ENCODE measurements around the gene RNF213.

RNF213 gene

DNA sequence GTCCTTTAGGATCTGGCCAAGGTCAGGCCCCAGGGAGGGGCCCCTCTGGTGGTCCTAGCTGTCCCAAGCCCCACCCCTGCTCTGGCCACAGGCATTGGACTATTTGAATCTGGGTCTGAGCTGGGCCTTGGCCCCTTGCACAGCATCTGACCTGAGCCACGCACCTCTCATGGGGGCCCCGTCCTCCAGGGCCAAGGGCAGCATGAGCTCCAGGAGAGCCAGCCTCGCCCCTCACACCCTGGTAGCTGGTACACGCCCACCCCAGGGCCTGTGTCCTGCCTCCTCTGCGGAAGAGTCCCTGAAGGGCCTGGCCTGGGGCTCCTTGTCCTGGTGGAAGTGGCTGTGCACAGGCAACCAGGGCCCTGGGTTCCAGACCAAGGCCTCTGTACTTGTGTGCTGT is 178.2 kb downstream of the RNF213 start:
- DNase-seq (ENCODE audit: low read depth) = no peak
- TF ChIP-seq, protein P1, sequence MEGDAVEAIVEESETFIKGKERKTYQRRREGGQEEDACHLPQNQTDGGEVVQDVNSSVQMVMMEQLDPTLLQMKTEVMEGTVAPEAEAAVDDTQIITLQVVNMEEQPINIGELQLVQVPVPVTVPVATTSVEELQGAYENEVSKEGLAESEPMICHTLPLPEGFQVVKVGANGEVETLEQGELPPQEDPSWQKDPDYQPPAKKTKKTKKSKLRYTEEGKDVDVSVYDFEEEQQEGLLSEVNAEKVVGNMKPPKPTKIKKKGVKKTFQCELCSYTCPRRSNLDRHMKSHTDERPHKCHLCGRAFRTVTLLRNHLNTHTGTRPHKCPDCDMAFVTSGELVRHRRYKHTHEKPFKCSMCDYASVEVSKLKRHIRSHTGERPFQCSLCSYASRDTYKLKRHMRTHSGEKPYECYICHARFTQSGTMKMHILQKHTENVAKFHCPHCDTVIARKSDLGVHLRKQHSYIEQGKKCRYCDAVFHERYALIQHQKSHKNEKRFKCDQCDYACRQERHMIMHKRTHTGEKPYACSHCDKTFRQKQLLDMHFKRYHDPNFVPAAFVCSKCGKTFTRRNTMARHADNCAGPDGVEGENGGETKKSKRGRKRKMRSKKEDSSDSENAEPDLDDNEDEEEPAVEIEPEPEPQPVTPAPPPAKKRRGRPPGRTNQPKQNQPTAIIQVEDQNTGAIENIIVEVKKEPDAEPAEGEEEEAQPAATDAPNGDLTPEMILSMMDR (IDR thresholded peaks at IDR 0.05; ENCODE audit: low read depth, low read length) = no peak
- no peak overlapping the region for H3K4me3 ChIP-seq (ENCODE audit: low read depth, low read length)

DNA sequence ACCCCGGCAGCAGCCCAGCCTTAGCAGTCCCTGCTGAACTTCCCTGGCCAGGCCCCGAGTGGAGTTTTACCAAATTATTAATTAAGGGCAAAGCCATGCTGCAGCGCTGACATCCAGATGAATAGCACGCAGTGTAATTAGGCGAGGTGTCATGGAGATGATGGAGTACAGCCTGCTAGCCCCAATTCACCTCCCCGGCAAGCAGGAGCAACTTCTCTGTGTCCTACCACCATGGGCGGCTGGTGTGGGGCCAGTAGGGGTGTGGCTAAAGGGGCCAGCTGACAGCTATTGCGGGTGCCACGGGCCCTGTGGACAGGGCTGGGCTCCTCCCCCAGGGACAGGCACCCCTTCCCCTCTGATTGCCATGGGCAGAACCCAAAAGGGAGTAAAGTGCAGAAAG is 178.8 kb downstream of the RNF213 start:
- H3K4me3 ChIP-seq (ENCODE audit: low read depth, low read length) = no peak overlapping the region
- no peak for TF ChIP-seq MYC (IDR thresholded peaks at IDR 0.05; ENCODE audit: low read depth, low read length)
- TF ChIP-seq POLR2A (IDR thresholded peaks at IDR 0.05; ENCODE audit: extremely low read depth, insufficient read length) = no peak
- no peak for DNase-seq (ENCODE audit: low read depth)

DNA sequence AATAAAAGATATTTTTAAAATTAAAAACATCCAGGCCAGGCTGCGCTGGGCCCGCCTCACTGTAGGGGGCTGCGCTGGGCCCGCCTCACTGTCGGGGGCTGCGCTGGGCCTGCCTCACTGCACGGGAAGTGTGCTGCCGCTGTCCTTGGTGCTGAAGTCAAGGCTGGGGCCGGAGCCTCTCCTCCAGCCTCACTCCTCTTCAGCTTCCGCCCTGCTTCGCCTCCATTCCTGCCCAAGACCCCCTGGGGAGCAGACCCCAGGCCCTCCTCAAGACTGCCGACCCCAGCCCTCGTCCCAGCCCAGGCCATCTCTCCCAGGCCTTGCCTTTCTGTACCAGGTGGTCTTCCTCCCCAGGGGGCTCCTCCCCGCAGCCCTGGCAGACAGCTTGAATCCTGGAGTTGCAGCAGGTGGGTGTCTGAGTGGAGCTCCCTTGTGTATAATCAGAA is 180.5 kb downstream of the RNF213 start:
- DNase-seq (ENCODE audit: low read depth) = peak; percentile 61
- H3K4me3 ChIP-seq (ENCODE audit: low read depth, low read length) = no peak overlapping the region
- TF ChIP-seq MYC (IDR thresholded peaks at IDR 0.05; ENCODE audit: low read depth, low read length) = peak; percentile 54; the same call in 1 of the 2 replicates
- TF ChIP-seq, protein P1 (IDR thresholded peaks at IDR 0.05; ENCODE audit: low read depth, low read length) = no peak
- TF ChIP-seq, protein P2, sequence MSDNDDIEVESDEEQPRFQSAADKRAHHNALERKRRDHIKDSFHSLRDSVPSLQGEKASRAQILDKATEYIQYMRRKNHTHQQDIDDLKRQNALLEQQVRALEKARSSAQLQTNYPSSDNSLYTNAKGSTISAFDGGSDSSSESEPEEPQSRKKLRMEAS (IDR thresholded peaks at IDR 0.05; ENCODE audit: low read depth, low read length) = peak; percentile 75

DNA sequence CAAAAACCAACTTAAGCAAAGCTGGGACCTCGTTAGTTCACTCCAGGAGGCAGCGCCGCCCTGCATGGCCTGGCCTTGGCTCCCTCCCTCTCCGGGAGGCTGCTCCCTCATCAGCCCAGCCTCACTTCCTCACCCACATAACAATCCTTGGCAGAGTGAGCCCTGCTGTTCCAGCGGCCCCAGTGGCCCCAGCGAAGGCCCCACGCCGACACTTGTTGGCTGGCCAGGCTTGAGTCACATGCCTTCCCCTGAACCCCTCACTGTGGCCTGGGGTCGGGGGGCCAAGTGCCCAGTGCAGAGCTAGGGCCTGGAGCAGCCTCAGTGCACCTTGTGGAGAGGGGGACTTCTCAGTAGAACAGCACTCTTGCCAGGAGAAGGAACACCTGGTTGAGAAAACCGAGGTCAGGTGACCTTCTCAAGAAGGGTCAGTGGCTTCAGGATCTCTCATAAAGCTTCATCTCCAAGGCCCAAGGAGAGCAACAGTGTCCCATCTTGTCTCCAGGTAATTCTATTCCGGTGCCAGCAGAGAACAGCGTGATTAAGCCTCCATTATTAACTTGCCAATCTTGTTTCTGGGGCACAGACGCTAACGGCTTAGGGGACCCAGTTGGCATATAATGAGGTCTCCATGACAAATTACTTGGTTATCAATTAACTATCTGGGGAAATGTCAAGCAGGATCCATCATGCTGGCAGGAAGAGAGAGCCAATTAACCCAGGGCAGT is 181.1 kb downstream of the RNF213 start:
- no peak for DNase-seq (ENCODE audit: low read depth)
- TF ChIP-seq POLR2A (IDR thresholded peaks at IDR 0.05; ENCODE audit: extremely low read depth, insufficient read length) (no peak), MYC (IDR thresholded peaks at IDR 0.05; ENCODE audit: low read depth, low read length) (no peak)
- TF ChIP-seq, protein P2 (IDR thresholded peaks at IDR 0.05; ENCODE audit: low read depth, low read length) = no peak
- TF ChIP-seq, protein P1 (IDR thresholded peaks at IDR 0.05; ENCODE audit: low read depth, low read length) = no peak
- H3K4me3 ChIP-seq (ENCODE audit: low read depth, low read length) = no peak overlapping the region

DNA sequence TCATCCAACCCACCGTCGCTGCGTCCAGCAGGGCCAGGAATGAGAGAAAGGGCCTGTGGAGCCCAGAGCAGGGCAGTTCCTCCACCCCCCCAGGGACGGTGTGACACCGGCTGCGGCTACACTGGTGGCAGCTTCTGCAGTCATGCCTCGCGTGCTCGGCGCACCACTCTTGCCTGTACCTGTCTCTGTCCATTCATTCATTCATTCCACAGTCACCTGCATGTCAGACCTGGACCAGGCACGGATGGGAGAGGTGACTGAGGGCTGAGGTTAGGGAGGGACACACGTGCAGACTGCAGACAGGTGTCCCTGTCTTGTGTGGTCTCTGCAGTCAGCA is 181.6 kb downstream of the RNF213 start:
- no peak for DNase-seq (ENCODE audit: low read depth)
- no peak for TF ChIP-seq MYC (IDR thresholded peaks at IDR 0.05; ENCODE audit: low read depth, low read length)
- no peak for TF ChIP-seq POLR2A (IDR thresholded peaks at IDR 0.05; ENCODE audit: extremely low read depth, insufficient read length)
- TF ChIP-seq, protein P2 (IDR thresholded peaks at IDR 0.05; ENCODE audit: low read depth, low read length) = no peak
- TF ChIP-seq, protein P1 (IDR thresholded peaks at IDR 0.05; ENCODE audit: low read depth, low read length) = no peak
- no peak overlapping the region for H3K4me3 ChIP-seq (ENCODE audit: low read depth, low read length)

DNA sequence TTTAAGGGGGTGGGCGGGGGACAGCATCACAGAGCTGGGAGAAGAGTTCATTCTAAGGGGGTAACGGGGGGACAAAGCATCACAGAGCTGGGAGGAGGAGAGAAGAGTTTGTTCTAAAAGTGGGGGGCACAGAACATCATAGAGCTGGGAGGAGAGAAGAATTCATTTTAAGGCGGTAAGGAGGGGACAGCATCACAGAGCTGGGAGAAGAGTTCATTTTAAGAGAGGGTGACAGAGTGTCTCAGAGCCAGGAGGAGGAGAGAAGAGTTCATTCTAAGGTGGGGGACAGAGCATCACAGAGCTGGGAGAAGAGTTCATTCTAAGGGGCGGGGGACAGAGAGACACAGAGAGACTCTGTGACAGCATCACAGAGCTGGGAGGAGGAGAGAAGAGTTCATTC is 182.1 kb downstream of the RNF213 start:
- DNase-seq (ENCODE audit: low read depth) = no peak

More for the DNA sequence above, 182.1 kb downstream of the RNF213 start:
- TF ChIP-seq, protein P1 (IDR thresholded peaks at IDR 0.05; ENCODE audit: low read depth, low read length) = no peak
- no peak for TF ChIP-seq POLR2A (IDR thresholded peaks at IDR 0.05; ENCODE audit: extremely low read depth, insufficient read length)
- TF ChIP-seq, protein P2 (IDR thresholded peaks at IDR 0.05; ENCODE audit: low read depth, low read length) = no peak
- TF ChIP-seq MYC (IDR thresholded peaks at IDR 0.05; ENCODE audit: low read depth, low read length) = no peak
- no peak overlapping the region for H3K4me3 ChIP-seq (ENCODE audit: low read depth, low read length)

Data from NB4 (cell line).